IMR-90 (cell line): Measurements from ENCODE around the gene ARHGEF38.

ENCODE experiments used
- BHLHE40 ChIP-seq: fragments of 150-350 bp; IDR thresholded peaks from 2 replicates; pipeline ENCODE4 v1.6.1; 2016; ENCODE audit warnings: mild to moderate bottlenecking, low read depth, low read length
- CEBPB ChIP-seq: IDR thresholded peaks from 2 replicates; pipeline ENCODE4 v1.6.1; 2012; ENCODE audit warnings: low read depth, low read length, improper control_type of control experiment
- FOS ChIP-seq: fragments of 150-350 bp; IDR thresholded peaks from 2 replicates; pipeline ENCODE4 v1.6.1; 2016; ENCODE audit warnings: low read depth, low read length
- MAFK ChIP-seq: IDR thresholded peaks from 2 replicates; pipeline ENCODE4 v1.6.1; 2012; ENCODE audit warnings: low read depth, low read length, improper control_type of control experiment
- POLR2A ChIP-seq: IDR thresholded peaks from 2 replicates; pipeline ENCODE4 v1.6.1; 2012; ENCODE audit warnings: mild to moderate bottlenecking, low read depth, low read length
- RCOR1 ChIP-seq: IDR thresholded peaks from 2 replicates; pipeline ENCODE4 v1.6.1; 2012; ENCODE audit warnings: mild to moderate bottlenecking, low read length, improper control_type of control experiment; ENCODE audit not compliant: insufficient replicate concordance
- SMC3 ChIP-seq: fragments of 150-350 bp; IDR thresholded peaks from 2 replicates; pipeline ENCODE4 v1.6.1; 2016; ENCODE audit warnings: low read depth, mild to moderate bottlenecking, antibody characterized with exemption, low read length, moderate library complexity
- TF ChIP-seq, protein P1 (sequence below): conservative IDR thresholded peaks from 2 replicates; pipeline ENCODE4 v1.5.1; 2012; ENCODE audit warnings: mild to moderate bottlenecking, low read depth, low read length, improper control_type of control experiment

GRCh38 chr4:105586638-105587328 is 34.4 kb downstream of the ARHGEF38 start:
- TF ChIP-seq POLR2A, result no peak
- TF ChIP-seq, protein P1, sequence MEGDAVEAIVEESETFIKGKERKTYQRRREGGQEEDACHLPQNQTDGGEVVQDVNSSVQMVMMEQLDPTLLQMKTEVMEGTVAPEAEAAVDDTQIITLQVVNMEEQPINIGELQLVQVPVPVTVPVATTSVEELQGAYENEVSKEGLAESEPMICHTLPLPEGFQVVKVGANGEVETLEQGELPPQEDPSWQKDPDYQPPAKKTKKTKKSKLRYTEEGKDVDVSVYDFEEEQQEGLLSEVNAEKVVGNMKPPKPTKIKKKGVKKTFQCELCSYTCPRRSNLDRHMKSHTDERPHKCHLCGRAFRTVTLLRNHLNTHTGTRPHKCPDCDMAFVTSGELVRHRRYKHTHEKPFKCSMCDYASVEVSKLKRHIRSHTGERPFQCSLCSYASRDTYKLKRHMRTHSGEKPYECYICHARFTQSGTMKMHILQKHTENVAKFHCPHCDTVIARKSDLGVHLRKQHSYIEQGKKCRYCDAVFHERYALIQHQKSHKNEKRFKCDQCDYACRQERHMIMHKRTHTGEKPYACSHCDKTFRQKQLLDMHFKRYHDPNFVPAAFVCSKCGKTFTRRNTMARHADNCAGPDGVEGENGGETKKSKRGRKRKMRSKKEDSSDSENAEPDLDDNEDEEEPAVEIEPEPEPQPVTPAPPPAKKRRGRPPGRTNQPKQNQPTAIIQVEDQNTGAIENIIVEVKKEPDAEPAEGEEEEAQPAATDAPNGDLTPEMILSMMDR, result no peak
- TF ChIP-seq SMC3, result no peak
- TF ChIP-seq RCOR1, result no peak
- TF ChIP-seq CEBPB, result no peak
- TF ChIP-seq FOS, result no peak
- TF ChIP-seq BHLHE40, result no peak
- no peak for TF ChIP-seq MAFK
